SK-N-SH treated with all-trans-retinoic acid at 6 μM for 48 hours (cell line): ENCODE measurements around the gene ARHGAP26.

ENCODE experiments used
- ATAC-seq: fragments of 200-7000 bp; cut with Tn5 transposase; 3 replicates; pipeline ENCODE4 v1.9.1; 2020; ENCODE audit warnings: mild to moderate bottlenecking, moderate library complexity
- ARNTL ChIP-seq: fragments of 450-650 bp; formaldehyde crosslinking; IDR thresholded peaks from 2 replicates; pipeline ENCODE4 v1.5.0; 2020; ENCODE audit warnings: low read depth, mild to moderate bottlenecking, moderate library complexity, borderline replicate concordance
- BACH2 ChIP-seq: fragments of 250-450 bp; sonication (Bioruptor Pico); IDR thresholded peaks from 2 replicates; pipeline ENCODE4 v1.9.0; 2021; ENCODE audit warnings: mild to moderate bottlenecking, borderline replicate concordance
- CSDC2 ChIP-seq: fragments of 250-450 bp; sonication (Bioruptor Pico); IDR thresholded peaks from 2 replicates; pipeline ENCODE4 v1.5.0; 2020; ENCODE audit warnings: mild to moderate bottlenecking, moderate library complexity
- ESRRG ChIP-seq: fragments of 250-450 bp; sonication (Bioruptor Pico); IDR thresholded peaks from 2 replicates; pipeline ENCODE4 v1.6.1; 2021; ENCODE audit warnings: mild to moderate bottlenecking
- GLIS3 ChIP-seq: fragments of 250-450 bp; sonication (Bioruptor Pico); IDR thresholded peaks from 2 replicates; pipeline ENCODE4 v1.5.0; 2020; ENCODE audit warnings: mild to moderate bottlenecking, moderate library complexity
- ISL1 ChIP-seq: fragments of 250-450 bp; sonication (Bioruptor Pico); IDR thresholded peaks from 2 replicates; pipeline ENCODE4 v2.1.2; 2022; ENCODE audit warnings: mild to moderate bottlenecking, moderate library complexity
- PPARA ChIP-seq: fragments of 250-450 bp; sonication (Bioruptor Pico); IDR thresholded peaks from 2 replicates; pipeline ENCODE4 v1.5.0; 2020; ENCODE audit warnings: mild to moderate bottlenecking, borderline replicate concordance
- RARB ChIP-seq: fragments of 250-450 bp; sonication (Bioruptor Pico); IDR thresholded peaks from 2 replicates; pipeline ENCODE4 v1.8.0; 2021; ENCODE audit warnings: mild to moderate bottlenecking, moderate library complexity
- SNAI2 ChIP-seq: fragments of 250-450 bp; sonication (Bioruptor Pico); IDR thresholded peaks from 2 replicates; pipeline ENCODE4 v1.5.0; 2020; ENCODE audit warnings: mild to moderate bottlenecking, moderate library complexity
- TCF4 ChIP-seq: fragments of 250-450 bp; sonication (Bioruptor Pico); IDR thresholded peaks from 2 replicates; pipeline ENCODE4 v1.8.0; 2021; ENCODE audit warnings: mild to moderate bottlenecking, moderate library complexity, borderline replicate concordance
- ZC3H10 ChIP-seq: fragments of 250-450 bp; sonication (Bioruptor Pico); IDR thresholded peaks from 2 replicates; pipeline ENCODE4 v1.5.1; 2021; ENCODE audit warnings: mild to moderate bottlenecking, moderate library complexity
- ZFP3 ChIP-seq: fragments of 250-450 bp; sonication (Bioruptor Pico); IDR thresholded peaks from 2 replicates; pipeline ENCODE4 v1.5.0; 2020; ENCODE audit warnings: mild to moderate bottlenecking, moderate library complexity
- ZNF565 ChIP-seq: fragments of 450-650 bp; formaldehyde crosslinking; conservative IDR thresholded peaks from 2 replicates; pipeline ENCODE4 v1.5.0; 2020; ENCODE audit warnings: low read depth, mild to moderate bottlenecking, moderate library complexity
- ZNF70 ChIP-seq: fragments of 450-650 bp; formaldehyde crosslinking; IDR thresholded peaks from 2 replicates; pipeline ENCODE4 v1.5.0; 2020; ENCODE audit warnings: mild to moderate bottlenecking, moderate library complexity
- ZNF8 ChIP-seq: fragments of 450-650 bp; formaldehyde crosslinking; IDR thresholded peaks from 2 replicates; pipeline ENCODE4 v1.5.0; 2020; ENCODE audit warnings: mild to moderate bottlenecking, moderate library complexity
- TF ChIP-seq, protein P1 (sequence below): fragments of 250-450 bp; sonication (Bioruptor Pico); IDR thresholded peaks from 2 replicates; pipeline ENCODE4 v1.8.0; 2020; ENCODE audit warnings: mild to moderate bottlenecking, moderate library complexity, borderline replicate concordance
- TF ChIP-seq, protein P2 (sequence below): fragments of 250-450 bp; sonication (Bioruptor Pico); IDR thresholded peaks from 2 replicates; pipeline ENCODE4 v1.5.1; 2021; ENCODE audit warnings: mild to moderate bottlenecking, moderate library complexity
- TF ChIP-seq, protein P3 (sequence below): fragments of 250-450 bp; sonication (Bioruptor Pico); IDR thresholded peaks from 2 replicates; pipeline ENCODE4 v1.8.0; 2021; ENCODE audit warnings: low read depth, mild to moderate bottlenecking, moderate library complexity, borderline replicate concordance
- TF ChIP-seq, protein P4 (sequence below): fragments of 250-450 bp; sonication (Bioruptor Pico); IDR thresholded peaks from 2 replicates; pipeline ENCODE4 v1.5.1; 2020; ENCODE audit warnings: low read depth, mild to moderate bottlenecking, moderate library complexity
- TF ChIP-seq, protein P5 (sequence below): fragments of 250-450 bp; sonication (Bioruptor Pico); IDR thresholded peaks from 2 replicates; pipeline ENCODE4 v1.5.0; 2020; ENCODE audit warnings: mild to moderate bottlenecking, moderate library complexity

Gene ARHGAP26

DNA sequence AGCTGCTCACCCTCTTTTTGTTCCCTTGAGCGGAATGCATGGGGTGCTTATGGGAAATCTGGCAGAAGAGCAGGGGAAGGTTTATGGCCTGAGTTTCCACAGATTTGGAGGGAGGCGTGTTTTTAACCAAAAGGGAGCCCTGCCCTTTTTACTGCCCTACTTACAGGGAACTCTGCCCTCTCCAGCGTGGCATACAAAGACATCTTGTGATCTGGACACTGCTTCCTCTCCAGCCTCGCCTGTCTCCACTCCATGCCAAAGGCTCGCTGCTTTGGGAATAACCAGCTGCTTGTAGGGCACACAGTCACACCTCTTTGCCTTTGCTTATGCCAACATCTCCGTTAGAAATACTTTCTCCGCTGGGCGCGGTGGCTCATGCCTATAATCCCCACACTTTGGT, 314.2 kb downstream of the ARHGAP26 start (continued):
- TF ChIP-seq RARB (CRISPR knock-in tag), result no peak

DNA sequence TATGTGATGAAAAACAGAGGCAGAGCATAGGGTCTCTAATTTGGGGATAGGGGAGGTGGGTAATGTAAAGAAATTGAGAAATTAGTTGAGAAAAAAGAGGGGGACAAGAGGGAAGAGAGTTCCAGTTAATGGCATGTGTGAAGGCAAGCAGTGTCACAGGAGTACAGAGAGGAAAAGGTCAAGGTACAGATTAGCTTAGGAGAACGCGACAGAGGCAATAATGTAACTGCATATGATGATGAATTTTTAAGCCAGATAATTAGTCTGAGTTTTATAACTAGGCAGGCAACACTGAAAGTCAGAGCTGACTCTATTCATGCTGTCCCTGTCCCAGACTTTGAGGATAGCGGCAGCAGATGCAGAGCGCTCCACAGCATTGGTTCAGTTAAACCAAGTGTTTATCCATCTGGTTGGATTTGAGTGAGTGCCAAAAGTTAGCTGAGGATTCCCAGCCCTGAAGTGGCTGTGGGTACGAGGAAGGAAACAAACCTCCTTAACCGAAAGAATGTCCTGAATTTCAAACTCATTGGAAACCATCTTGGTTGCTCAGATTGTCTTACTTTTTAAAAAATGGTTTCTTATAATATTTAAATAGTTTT, 315.2 kb downstream of the ARHGAP26 start:
- TF ChIP-seq ZNF8 (CRISPR knock-in tag) (no peak), SNAI2 (CRISPR knock-in tag) (no peak), GLIS3 (no peak), TCF4 (no peak)
- TF ChIP-seq, protein P1, sequence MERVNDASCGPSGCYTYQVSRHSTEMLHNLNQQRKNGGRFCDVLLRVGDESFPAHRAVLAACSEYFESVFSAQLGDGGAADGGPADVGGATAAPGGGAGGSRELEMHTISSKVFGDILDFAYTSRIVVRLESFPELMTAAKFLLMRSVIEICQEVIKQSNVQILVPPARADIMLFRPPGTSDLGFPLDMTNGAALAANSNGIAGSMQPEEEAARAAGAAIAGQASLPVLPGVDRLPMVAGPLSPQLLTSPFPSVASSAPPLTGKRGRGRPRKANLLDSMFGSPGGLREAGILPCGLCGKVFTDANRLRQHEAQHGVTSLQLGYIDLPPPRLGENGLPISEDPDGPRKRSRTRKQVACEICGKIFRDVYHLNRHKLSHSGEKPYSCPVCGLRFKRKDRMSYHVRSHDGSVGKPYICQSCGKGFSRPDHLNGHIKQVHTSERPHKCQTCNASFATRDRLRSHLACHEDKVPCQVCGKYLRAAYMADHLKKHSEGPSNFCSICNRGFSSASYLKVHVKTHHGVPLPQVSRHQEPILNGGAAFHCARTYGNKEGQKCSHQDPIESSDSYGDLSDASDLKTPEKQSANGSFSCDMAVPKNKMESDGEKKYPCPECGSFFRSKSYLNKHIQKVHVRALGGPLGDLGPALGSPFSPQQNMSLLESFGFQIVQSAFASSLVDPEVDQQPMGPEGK (CRISPR knock-in tag), result no peak
- TF ChIP-seq, protein P2, sequence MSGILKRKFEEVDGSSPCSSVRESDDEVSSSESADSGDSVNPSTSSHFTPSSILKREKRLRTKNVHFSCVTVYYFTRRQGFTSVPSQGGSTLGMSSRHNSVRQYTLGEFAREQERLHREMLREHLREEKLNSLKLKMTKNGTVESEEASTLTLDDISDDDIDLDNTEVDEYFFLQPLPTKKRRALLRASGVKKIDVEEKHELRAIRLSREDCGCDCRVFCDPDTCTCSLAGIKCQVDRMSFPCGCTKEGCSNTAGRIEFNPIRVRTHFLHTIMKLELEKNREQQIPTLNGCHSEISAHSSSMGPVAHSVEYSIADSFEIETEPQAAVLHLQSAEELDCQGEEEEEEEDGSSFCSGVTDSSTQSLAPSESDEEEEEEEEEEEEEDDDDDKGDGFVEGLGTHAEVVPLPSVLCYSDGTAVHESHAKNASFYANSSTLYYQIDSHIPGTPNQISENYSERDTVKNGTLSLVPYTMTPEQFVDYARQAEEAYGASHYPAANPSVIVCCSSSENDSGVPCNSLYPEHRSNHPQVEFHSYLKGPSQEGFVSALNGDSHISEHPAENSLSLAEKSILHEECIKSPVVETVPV (CRISPR knock-in tag), result no peak
- ATAC-seq, result no peak

DNA sequence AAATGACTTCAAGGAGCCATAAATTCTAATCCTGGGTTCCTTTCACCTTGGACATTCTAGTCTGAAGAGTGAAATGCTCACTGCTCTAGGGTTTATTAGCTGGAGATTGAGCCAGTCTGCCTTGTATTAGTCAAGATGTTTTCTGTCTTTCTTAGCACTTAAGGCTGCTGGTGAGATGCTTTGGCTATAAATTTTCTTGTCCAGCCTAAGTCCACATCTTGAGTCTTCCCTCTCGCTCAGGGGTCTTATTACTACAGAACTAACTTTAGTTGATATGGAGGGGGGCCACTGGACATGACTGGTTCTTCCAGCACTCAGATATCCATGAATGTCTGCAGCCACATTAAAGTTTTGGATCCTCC, 316.4 kb downstream of the ARHGAP26 start:
- TF ChIP-seq ESRRG (CRISPR knock-in tag), result no peak
- TF ChIP-seq, protein P2 (CRISPR knock-in tag), result no peak
- no peak for TF ChIP-seq BACH2 (CRISPR knock-in tag)
- TF ChIP-seq ZNF70 (CRISPR knock-in tag), result no peak
- TF ChIP-seq ZNF8 (CRISPR knock-in tag), result no peak
- TF ChIP-seq ARNTL (CRISPR knock-in tag), result no peak
- TF ChIP-seq ZC3H10 (CRISPR knock-in tag), result no peak
- TF ChIP-seq RARB (CRISPR knock-in tag), result no peak
- TF ChIP-seq ZFP3, result no peak
- TF ChIP-seq, protein P3, sequence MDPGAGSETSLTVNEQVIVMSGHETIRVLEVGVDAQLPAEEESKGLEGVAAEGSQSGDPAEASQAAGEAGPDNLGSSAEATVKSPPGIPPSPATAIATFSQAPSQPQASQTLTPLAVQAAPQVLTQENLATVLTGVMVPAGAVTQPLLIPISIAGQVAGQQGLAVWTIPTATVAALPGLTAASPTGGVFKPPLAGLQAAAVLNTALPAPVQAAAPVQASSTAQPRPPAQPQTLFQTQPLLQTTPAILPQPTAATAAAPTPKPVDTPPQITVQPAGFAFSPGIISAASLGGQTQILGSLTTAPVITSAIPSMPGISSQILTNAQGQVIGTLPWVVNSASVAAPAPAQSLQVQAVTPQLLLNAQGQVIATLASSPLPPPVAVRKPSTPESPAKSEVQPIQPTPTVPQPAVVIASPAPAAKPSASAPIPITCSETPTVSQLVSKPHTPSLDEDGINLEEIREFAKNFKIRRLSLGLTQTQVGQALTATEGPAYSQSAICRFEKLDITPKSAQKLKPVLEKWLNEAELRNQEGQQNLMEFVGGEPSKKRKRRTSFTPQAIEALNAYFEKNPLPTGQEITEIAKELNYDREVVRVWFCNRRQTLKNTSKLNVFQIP (CRISPR knock-in tag), result no peak
- TF ChIP-seq, protein P4, sequence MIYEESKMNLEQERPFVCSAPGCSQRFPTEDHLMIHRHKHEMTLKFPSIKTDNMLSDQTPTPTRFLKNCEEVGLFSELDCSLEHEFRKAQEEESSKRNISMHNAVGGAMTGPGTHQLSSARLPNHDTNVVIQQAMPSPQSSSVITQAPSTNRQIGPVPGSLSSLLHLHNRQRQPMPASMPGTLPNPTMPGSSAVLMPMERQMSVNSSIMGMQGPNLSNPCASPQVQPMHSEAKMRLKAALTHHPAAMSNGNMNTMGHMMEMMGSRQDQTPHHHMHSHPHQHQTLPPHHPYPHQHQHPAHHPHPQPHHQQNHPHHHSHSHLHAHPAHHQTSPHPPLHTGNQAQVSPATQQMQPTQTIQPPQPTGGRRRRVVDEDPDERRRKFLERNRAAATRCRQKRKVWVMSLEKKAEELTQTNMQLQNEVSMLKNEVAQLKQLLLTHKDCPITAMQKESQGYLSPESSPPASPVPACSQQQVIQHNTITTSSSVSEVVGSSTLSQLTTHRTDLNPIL (CRISPR knock-in tag), result no peak
- TF ChIP-seq CSDC2, result no peak
- TF ChIP-seq ZNF565, result no peak
- no peak for TF ChIP-seq GLIS3
- TF ChIP-seq, all 23 proteins: peak for 0
- ATAC-seq, result no peak

DNA sequence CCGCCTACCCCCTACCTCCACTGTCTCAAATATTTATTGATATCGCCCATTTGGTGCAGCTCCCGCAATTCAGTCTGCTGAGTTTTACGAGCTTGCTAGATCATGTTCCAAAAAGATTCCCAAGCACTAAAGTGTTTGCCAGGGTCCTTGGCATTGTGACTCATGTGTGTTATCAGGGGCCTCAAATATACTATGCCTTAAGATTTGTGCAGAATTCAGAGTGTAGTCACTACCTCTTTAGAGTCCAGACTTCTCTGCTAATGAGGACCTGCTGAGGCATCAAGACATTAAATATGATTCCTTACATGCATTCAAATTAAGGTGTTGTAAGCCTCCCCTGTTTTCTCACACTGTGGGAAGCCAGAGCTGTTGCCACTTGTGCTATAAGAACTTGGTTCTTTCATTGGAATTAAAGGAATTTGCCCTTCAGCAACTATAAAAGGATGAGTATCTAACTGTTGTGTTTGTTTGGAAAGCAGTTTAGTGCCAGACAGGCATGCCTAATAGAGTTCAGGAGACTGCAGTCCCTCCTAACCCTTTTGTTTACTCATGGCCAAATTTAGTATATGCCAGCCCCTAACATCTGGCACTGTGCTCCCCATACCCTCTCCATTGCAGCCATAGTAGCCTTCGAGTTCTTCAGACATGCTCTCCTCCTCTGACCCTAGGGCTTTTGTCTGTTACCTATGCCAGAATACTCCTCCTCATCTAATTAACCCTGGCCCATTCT, 316.9 kb downstream of the ARHGAP26 start:
- peak; percentile 40; the same call in 2 of the 3 replicates for ATAC-seq
- TF ChIP-seq ARNTL (CRISPR knock-in tag) (no peak), SNAI2 (CRISPR knock-in tag) (no peak), PPARA (CRISPR knock-in tag) (no peak), BACH2 (CRISPR knock-in tag) (no peak), ISL1 (CRISPR knock-in tag) (no peak)
- TF ChIP-seq, protein P1 (CRISPR knock-in tag), result no peak
- TF ChIP-seq, protein P3 (CRISPR knock-in tag), result no peak
- TF ChIP-seq, protein P5, sequence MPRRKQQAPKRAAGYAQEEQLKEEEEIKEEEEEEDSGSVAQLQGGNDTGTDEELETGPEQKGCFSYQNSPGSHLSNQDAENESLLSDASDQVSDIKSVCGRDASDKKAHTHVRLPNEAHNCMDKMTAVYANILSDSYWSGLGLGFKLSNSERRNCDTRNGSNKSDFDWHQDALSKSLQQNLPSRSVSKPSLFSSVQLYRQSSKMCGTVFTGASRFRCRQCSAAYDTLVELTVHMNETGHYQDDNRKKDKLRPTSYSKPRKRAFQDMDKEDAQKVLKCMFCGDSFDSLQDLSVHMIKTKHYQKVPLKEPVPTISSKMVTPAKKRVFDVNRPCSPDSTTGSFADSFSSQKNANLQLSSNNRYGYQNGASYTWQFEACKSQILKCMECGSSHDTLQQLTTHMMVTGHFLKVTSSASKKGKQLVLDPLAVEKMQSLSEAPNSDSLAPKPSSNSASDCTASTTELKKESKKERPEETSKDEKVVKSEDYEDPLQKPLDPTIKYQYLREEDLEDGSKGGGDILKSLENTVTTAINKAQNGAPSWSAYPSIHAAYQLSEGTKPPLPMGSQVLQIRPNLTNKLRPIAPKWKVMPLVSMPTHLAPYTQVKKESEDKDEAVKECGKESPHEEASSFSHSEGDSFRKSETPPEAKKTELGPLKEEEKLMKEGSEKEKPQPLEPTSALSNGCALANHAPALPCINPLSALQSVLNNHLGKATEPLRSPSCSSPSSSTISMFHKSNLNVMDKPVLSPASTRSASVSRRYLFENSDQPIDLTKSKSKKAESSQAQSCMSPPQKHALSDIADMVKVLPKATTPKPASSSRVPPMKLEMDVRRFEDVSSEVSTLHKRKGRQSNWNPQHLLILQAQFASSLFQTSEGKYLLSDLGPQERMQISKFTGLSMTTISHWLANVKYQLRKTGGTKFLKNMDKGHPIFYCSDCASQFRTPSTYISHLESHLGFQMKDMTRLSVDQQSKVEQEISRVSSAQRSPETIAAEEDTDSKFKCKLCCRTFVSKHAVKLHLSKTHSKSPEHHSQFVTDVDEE (CRISPR knock-in tag), result no peak
